GM20431 (cell line): ENCODE results near the gene SFTPD.
"Not testable (repeated sequence)": the region's sequence is repeated elsewhere in the genome, so short reads cannot be mapped to it uniquely, and the experiment has no call there.

Experiments
- in situ Hi-C: fragments of 300-500 bp; cut with MseI, MboI; formaldehyde crosslinking; loops from one replicate; pipeline ENCODE4 v1.15.0; 2020; ENCODE audit warnings: low sequenced_read_pairs; ENCODE audit not compliant: unreplicated experiment

Gene SFTPD

DNA sequence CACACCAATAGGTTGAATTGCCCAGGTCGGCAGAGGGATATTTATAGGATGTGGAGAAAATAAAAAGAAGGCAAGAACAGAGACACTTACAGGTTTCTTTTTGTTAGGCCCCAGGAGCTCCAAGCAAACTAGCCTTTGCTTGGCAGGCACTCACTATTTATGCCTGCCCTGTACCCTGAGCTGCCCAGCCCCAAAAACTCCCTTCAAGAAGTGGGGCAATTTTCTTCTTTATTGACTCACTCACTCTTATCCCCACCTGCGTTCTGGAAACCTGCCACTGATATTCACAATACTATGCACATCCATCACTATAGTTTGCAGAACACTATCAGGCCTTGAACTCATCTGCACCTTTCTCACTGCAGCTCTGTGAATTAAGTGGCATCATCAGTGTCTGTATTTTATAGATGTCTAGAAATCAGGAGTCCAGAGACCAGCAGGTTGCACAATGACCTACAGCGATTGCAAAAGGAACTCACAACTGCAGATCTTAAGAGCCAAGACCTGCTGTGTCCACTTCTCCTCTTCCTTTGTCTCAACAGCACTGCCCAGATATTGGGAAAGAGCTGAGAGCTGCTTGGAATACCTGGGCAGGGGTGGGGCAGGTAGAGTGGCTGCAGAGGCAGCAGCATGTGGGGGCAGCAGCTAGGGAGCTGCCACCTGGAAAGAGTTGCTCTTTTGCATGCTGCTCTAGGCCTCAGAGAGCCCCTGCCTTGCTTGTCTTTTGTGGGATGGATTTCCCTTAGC, at the start of gene SFTPD:
Gene SFTPD (minus strand): TSS at position 130 of the 747 bp plus-strand sequence. CDS start 2,446 bp downstream, outside the sequence.
- in situ Hi-C loops: loop anchor here (25.0 kb wide), 1 partner anchor 412 kb away; no protein-coding TSS in a partner anchor

DNA sequence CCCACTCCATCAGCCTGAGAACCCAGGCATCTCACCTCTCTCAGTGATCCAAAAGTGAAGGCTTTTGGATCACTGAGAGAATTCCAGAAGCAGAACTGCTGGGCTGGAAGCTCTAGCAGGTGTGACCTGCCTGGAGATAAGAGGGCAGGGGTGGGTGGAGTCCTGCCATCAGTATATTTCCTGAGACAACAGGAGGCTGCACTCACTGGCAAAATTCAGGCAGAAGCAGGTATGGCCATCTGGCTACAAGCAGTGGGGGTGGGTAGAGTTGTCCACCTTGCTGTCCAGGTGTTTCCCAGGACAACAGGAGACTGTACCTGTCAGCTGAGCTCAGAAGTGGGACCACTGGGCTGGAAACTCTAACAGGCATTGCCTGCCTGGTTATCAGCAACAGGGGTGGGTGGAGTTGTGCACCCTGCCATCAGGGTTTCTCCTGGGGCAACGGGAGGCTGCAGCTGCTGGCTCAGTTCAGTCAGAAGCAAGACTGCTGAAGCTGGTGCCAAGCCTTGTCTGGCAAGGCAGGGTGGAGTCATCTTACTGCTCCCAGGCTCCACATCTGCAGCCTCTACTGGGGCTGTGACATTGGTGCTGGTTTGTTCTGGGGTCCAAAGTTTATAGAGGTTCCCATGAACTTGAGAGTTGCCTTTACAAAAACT, 47.2 kb upstream of the SFTPD start:
- in situ Hi-C loops: no loop called here

DNA sequence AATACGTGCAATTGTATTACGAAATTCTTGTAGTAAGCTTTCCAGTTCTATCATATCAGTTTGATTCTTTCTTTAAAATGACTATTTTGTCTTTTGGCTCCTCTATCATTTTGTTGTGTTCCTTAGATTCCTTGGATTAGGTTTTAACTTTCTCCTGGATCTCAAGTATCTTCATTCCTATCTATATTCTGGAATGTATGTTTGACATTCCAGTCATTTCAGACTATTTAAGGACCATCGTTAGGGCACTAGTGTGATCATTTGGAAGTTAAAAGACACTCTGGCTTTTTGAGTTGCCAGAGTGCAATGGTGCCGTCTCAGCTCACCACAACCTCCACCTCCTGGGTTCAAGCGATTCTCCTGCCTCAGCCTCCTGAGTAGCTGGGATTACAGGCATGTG, 45.7 kb upstream of the SFTPD start:
- in situ Hi-C loops: no loop called here

DNA sequence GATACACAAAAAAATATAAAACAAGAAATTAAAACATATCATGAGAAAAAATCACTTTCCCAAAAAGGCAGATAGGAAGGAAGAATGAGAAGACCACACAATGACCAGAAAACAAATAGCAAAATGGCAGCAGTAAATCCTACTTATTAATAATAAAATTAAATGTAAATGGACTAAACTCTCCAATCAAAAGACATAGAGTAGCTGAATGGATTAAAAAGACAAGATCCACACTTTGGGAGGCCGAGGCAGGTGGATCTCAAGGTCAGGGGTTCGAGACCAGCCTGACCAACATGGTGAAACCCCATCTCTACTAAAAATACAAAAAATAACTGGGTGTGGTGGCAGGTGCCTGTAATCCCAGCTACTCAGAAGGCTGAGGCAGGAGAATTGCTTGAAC, 39.3 kb upstream of the SFTPD start:
- in situ Hi-C loops: not testable (repeated sequence)

DNA sequence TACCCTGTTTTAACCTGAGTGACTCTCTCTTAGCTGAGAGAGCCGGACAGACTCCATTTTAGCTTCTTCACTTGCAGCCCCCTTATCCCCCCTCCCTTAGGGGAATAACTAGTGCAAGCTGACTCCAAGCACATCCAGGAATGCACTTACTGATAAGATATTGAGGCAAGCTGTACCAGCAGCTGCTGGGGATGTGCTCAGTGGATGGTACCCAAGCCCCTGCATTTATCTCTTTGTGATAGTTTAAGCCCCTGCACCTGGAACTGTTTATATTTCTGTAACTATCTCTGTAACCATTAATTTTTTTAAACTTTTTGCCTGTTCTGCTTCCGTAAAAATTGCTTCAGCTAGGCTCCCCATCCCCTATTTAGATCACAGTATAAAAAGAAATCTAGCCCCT, 37.8 kb upstream of the SFTPD start:
- in situ Hi-C loops: not testable (repeated sequence)

DNA sequence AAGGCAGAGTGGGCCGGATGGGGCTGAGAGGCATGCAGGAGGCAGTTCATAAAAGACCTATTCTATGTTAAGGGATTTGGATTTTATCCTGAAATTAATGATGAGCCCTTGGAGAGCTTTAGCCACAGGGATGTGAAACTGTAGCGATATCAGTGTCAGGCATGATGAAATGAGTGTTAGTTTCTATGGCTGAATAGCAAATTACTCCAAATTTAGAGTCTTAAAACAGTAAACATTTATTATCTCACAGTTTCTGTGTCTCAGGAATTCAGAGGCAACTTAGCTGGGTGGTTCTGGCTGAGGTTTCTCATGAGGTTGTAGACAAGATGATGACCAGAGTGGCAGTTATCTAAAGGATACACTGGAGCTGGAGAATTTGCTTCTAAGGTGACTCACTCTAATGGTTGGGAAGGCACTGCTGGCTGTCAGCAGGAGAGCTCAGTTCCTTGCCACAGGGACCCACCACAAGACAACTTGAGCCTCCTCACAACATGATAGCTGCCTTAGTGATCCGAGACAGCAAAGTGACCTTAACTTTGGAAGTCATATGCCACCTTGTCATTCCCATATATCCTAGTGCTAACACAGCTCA, 36.7 kb upstream of the SFTPD start:
- in situ Hi-C loops: no loop called here

DNA sequence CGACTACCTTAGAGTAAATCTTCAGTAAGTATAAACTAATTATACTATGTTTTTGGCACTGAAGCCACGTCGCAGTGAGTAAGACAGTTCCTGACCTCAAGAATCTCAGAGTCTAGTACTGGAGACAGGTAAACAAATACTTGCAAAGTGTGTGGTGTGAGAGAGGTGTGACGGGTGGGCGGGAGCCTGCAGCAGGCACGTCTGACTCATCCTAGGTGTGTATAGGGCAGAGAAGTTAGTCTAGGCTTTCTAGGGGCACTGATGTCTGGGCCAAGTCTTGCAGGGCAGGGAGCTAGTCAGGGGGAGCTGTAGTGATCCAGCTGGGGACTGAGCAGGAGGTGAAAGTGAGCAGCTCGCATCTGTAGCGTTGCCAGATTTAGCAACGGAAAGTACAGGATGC, 35.9 kb upstream of the SFTPD start:
- in situ Hi-C loops: no loop called here

DNA sequence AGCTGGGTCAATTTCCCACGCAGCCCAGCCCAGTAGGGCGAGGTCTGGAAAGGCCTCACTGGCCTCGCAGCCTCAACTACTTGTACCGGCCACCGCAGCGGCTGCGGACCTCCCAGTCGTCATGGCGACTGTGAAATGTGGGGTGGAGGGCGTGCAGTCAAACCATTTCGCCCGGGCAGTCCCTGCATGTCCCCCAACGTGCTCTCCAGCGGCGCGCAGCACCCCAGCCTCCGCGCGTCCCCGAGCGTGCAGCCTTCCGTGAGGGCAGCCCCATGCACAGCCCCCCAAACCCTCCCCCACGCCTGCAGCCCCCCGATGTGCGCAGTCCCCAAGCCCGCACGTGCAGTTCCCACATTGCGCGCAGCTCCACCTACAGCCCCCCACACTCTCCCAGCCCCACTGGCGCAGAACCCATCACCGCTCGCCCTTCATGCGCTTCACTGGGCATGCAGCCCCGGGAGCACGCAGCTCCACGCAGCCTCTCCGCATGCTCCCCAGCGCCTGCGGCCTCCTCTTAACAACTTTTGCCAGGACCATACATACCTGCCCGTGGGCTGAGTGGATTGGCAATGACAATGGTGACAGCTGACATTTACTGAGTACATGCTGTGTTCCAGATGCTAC, 34.5 kb upstream of the SFTPD start:
- in situ Hi-C loops: no loop called here

DNA sequence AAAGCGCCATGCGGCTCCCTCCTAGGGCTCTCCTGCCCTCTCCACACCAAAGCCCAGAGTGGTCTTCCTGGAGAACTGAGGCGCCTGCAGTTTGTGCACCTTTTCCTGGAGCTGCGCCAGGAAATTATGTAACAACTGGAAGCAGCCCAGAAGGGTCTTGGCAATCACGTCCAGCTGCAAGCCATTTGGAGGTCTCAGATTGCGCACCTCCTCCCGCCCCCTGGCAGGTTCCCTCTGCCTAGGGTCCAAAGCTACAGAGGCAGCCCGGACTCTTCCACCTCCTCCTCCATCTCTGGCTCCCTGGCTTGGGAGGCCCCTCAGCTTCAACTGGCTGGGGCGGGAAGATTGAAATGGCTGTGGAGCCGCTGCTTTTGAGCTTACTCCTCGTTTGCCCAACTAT, 34.0 kb upstream of the SFTPD start:
- in situ Hi-C loops: no loop called here

DNA sequence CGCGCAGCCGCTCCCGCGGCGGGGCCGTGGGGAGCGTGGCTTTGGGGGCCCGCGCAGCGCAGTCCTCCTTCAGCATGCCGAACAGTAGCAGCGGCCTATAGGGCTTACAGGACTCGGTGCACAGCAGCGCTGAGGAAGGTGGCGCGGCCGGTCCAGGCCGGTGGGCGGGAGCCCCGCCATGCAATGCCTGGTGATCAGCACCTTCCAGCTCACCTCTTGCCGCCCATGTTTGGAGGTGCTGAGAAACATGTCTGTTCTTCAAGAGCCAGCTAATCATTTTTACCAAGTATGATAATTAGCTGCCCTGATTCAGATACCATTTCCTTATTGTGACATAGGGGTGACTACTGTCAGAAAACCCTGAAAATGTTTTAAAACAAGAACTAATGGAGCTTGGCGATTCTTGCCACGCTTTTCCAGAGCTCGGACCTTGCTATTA, 33.5 kb upstream of the SFTPD start:
- in situ Hi-C loops: no loop called here

DNA sequence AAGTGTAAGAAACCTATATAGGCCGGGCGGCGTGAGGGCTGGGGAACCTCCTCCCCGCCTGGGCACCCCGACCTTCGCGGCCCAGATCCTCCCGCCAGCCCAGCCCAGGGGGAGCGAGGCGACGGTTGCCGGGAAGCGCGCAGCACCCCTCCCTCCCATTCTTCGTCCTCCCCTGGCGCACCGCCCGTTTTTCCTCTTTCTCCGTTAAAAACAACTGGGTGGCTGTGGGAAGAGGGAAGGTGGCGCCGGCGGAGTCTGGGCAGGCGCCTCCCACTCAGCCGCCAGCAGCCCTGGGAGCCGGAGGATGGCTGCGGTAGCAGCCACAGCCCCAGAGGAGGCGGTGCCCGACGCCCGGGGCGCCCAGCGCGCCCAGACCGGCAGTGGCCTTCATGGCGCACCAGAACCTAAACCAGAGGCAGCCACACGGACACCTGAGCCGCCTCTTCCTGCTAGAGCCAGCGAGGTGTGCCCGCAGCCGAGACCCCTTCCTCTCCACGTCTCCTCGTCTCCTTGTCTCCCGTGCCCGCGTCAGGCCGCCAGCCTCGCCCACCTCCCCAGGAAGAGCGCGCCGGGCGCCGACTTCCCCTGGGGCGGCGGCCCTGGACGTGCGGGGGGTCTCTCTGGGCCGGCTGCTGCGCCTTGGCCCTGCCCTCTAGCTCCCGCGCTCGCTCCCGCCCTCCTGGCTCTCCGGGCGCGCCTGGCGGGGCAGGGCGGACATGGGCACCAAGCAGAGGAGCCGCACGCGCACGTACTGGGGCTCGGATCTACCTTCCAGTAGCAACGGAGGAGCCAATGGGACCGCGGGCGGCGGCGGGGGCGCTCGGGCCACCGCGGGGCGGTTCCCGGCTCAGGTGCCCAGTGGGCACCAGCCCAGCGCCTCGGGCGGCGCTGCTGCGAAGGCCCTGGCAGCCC, 32.8 kb upstream of the SFTPD start:
- in situ Hi-C loops: no loop called here

DNA sequence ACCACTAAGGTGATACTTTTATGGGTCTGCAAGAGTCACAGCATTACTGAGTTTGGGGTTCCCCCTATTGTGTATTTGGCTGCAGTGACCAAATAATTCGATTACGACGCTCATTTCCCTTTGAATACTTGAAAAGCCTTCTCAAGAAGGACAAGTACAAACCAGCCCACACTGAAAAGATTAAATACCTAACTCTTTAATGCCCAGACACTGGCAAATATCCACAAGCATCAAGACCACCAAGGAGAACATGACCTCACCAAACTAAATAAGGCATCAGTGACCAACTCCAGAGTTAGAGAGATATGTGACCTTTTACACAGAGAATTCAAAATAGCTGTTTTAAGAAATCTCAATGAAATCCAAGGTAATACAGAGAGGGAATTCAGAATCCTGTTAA, 31.8 kb upstream of the SFTPD start:
- in situ Hi-C loops: no loop called here

DNA sequence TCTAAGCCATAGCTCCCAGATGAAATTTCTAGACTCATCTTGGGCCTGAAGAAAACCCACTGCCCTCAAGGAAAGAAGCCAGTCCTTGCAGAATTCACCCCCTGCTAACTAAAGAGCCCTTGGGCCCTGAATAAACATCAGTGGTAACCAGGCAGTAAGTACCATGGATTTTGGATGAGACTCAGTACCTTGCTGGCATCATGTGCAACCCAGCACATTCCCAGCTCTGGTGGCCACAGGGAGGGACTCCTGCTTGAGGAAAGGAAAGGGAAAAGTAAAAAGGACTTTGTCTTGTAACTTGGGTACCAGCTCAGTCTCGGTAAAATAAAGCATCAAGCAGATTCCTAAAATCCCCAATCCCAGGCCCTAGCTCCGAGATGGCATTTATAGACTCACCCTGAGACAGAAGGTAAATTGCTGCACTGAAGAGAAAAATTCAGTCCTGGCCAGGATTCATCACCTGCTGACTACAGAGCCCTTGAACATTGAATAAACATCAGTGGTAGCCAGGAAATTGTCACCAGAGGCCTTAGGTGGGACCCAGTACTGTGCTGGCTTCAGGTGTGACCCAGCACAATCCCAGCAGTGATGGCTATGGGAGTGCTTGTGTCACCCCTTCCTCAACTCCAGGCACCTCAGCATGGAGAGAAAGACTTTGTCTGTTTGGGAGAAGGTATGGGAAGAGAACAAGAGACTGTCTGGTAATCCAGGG, 31.2 kb upstream of the SFTPD start:
- in situ Hi-C loops: no loop called here

DNA sequence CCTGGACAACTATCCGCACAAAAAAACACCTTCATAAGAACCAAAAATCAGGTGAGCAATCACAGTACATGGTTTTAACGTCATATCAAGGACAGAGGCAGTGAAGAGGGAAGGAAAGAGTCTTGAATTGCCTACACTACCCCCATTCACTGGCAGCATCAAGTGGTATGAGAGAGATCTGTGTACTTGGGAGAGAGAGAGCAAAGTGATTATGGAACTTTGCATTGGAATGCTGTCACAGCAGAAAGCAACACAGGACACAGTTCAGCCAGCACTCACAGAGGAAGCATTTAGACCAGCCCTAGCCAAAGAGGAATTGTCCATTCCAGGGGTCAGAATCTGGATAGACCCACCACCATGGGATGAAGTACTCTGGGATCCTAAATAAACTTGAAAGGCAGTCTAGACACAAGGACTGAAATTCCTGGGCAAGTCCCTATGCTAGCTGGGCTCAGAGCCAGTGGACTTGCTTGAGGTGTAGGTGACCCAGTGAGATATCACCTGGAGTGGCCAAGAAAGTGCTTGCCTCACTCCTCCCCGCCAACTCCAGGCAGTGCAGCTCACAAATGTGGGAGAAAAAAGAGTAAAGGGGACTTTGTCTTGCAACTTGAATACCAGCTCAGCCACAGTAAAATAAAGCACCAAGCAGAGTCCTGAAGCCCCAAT, 30.5 kb upstream of the SFTPD start:
- in situ Hi-C loops: no loop called here

DNA sequence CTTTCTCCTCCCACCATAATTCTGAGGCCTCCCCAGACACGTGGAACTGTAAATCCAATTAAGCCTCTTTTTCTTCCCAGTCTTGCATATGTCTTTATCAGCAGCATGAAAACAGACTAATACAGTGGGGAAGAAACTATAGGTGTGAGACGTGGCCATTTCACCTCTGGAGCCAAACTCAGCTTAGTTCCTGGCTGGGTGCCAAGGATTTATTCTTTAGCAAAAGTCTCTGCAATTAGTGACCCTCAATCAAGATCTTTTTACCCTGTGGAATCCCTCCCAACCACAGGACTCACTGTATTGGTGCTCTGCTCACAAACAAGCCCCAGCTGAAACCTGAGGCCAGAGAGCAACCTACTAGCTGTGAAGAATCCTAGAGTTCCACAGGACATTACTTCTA, 28.1 kb upstream of the SFTPD start:
- in situ Hi-C loops: no loop called here

DNA sequence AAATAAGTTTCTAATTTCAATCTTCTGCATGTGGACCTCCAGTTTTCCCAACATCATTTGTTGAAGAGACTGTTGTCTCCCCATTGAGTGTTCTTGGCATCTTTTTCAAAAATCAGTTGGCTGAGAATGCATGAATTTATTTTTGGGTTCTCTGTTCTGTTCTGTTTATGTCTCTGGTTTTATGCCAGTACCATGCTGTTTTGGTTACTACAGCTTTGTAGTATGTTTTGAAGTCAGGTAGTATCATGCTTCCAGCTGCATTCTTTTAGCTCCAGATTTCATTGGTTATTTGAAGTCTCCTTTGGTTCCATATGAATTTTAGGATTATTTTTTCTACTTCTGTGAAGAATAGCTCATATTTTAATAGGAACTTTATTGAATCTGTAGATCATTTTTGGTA, 21.2 kb upstream of the SFTPD start:
- in situ Hi-C loops: no loop called here

DNA sequence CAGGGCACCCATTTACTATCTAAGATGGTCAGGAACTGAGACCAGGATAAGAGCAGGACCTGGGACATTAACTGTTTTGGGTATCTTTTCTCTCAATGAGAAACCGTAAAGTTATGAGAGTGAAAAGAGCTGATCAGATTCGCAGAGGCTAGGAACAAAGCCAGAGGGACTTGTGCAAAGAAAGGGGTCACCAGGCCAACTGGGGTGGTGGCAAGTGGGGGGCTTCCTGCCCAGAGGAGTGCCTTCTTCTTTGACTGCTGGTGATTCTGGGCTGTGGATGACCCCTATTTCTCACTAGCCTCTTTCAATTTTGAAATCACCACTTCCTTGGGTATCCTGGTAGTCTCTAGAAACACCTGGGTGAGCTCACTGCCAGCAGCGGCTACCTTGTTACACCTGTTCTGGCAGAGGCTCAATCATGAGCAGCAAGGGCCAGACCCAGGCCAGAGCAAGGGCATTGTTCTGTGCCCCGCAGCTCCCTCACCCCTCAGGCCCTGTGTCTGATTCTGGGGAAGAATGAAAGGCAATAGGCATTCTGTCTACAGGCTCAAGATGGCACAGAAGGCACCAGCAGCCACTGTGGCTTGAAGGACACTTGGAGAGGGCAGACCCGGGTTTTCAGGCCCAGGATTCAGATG, 999 bp downstream of the SFTPD start:
- in situ Hi-C loops: loop anchor here (25.0 kb wide), 1 partner anchor 411 kb away; no protein-coding TSS in a partner anchor

DNA sequence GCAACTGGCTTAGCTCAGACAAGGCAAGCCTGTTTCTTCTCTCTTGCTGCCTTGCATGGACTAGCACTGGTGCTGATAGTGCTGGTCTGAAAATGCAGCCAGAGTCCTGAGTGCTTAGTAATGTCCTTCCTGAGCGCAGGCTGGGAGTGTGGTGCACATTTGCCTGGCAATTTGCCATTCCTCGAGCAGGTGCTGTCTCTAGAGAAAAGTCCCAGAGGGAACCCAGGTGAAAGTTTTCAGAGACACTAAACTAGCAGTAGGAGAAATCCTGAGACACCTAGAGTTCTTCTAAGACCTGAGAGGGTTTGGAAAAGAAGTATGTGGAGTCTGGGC, 1.9 kb downstream of the SFTPD start:
- in situ Hi-C loops: loop anchor here (25.0 kb wide), 1 partner anchor 410 kb away; no protein-coding TSS in a partner anchor
